ENCODE measurements around the gene HLA-E. TPM values are rescaled to one million over a fixed set of nuclear protein-coding genes. Genes with fewer than 3 reads are reported as not detected.

HLA-E gene
- total and polyA plus RNA-seq, 2 of the 13 experiments (the other 11 are each of a cell fraction or from before 2014, with no cell fraction given) = 45.2 to 90.4 TPM

DNA sequence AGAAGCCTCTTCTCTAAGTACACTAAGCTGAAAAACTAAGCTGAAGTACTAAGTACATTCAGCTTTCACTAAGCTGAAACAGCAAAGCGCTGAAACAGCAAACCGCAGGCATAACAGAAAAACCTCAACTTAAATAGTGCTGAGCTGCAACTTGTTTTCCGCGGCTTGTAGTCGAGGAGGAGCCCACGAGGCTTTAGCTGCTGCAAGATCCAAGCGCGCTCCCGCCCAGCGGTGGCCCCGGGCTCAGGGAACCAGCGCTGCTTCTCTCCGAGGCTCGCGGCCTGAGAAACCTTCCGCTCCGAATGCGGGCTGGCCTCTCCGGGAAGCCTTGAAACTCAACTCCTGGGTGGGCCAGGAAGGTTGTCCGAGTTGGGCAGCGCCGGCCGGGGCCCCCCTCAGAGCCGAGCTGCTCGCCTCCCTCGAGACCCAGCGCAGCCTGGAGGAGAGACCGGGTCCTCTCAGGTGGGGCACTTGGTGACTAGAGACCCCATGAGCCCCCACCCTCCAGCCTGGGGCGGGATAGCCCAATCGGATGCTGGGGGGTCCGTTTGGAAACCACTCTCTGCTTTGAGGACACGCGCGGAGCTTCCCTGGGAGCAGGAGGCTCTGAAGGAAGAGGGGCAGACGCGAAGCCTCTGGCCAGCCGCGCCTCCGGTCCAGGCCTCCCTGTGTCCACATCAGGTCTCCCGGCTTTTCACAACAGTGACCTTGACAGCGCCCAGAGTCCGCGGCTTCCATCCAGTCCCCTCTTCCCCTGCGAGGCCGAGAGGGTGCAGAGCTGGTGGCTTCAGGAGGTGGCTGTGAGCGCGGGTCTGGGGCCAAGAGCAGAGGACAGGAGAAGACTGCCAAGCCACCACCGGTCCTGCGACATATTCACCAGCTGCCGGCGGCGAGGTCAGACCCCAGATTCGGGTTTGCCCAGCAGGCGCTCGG lies 38.1 kb upstream of the HLA-E start (continued):
- TF ChIP-seq, protein P1, sequence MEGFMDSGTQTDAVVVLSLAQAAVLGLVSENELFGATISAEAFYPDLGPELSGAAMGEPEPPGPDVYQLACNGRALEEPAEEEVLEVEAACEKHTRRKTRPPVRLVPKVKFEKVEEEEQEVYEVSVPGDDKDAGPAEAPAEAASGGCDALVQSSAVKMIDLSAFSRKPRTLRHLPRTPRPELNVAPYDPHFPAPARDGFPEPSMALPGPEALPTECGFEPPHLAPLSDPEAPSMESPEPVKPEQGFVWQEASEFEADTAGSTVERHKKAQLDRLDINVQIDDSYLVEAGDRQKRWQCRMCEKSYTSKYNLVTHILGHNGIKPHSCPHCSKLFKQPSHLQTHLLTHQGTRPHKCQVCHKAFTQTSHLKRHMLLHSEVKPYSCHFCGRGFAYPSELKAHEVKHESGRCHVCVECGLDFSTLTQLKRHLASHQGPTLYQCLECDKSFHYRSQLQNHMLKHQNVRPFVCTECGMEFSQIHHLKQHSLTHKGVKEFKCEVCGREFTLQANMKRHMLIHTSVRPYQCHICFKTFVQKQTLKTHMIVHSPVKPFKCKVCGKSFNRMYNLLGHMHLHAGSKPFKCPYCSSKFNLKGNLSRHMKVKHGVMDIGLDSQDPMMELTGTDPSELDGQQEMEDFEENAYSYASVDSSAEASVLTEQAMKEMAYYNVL (CRISPR knock-in tag; IDR thresholded peaks at IDR 0.05; ENCODE audit: borderline replicate concordance) = peak; percentile 16; the same call in 1 of the 2 replicates
- TF ChIP-seq CEBPB (IDR thresholded peaks at IDR 0.05; ENCODE audit: borderline replicate concordance, low read depth, low read length) (0 out of 2 replicates have a peak, but pooled peaks have one; percentile 3), KDM5B (CRISPR knock-in tag; IDR thresholded peaks at IDR 0.05; ENCODE audit: borderline replicate concordance) (peak; percentile 44; the same call in 1 of the 2 replicates), BHLHE40 (IDR thresholded peaks at IDR 0.05; ENCODE audit: low read length) (no peak), MTF2 (CRISPR knock-in tag; IDR thresholded peaks at IDR 0.05; ENCODE audit: borderline replicate concordance) (peak; percentile 59; the same call in 1 of the 2 replicates), BCL6 (CRISPR knock-in tag; IDR thresholded peaks at IDR 0.05) (peak; percentile 62; the same call in 1 of the 2 replicates), ZMYM2 (CRISPR knock-in tag; IDR thresholded peaks at IDR 0.05) (0 out of 2 replicates have a peak, but pooled peaks have one; percentile 29), EED (CRISPR knock-in tag; IDR thresholded peaks at IDR 0.05) (peak; percentile 25; the same call in 1 of the 2 replicates), ZNF883 (CRISPR knock-in tag; IDR thresholded peaks at IDR 0.05; ENCODE audit: not compliant biosample characterization) (no peak), HDAC2 (CRISPR knock-in tag; IDR thresholded peaks at IDR 0.05) (peak; percentile 26; the same call in 1 of the 2 replicates), IKZF1 (IDR thresholded peaks at IDR 0.05) (no peak), ZNF782 (CRISPR knock-in tag; IDR thresholded peaks at IDR 0.05; ENCODE audit: borderline replicate concordance) (no peak), MEF2D (CRISPR knock-in tag; IDR thresholded peaks at IDR 0.05) (0 out of 2 replicates have a peak, but pooled peaks have one; percentile 46), RXRA (CRISPR knock-in tag; IDR thresholded peaks at IDR 0.05) (peak; percentile 11; the same call in 1 of the 2 replicates), SP140L (CRISPR knock-in tag; IDR thresholded peaks at IDR 0.05; ENCODE audit: borderline replicate concordance) (no peak), ZNF614 (CRISPR knock-in tag; IDR thresholded peaks at IDR 0.05; ENCODE audit: borderline replicate concordance) (peak; percentile 7; the same call in 1 of the 2 replicates), HNRNPLL (IDR thresholded peaks at IDR 0.05; ENCODE audit: low read depth, low read length, poor library complexity, severe bottlenecking) (peak; percentile 17), NFKB2 (CRISPR knock-in tag; IDR thresholded peaks at IDR 0.05; ENCODE audit: borderline replicate concordance) (peak; percentile 30; the same call in 1 of the 2 replicates)
- TF ChIP-seq, protein P2, sequence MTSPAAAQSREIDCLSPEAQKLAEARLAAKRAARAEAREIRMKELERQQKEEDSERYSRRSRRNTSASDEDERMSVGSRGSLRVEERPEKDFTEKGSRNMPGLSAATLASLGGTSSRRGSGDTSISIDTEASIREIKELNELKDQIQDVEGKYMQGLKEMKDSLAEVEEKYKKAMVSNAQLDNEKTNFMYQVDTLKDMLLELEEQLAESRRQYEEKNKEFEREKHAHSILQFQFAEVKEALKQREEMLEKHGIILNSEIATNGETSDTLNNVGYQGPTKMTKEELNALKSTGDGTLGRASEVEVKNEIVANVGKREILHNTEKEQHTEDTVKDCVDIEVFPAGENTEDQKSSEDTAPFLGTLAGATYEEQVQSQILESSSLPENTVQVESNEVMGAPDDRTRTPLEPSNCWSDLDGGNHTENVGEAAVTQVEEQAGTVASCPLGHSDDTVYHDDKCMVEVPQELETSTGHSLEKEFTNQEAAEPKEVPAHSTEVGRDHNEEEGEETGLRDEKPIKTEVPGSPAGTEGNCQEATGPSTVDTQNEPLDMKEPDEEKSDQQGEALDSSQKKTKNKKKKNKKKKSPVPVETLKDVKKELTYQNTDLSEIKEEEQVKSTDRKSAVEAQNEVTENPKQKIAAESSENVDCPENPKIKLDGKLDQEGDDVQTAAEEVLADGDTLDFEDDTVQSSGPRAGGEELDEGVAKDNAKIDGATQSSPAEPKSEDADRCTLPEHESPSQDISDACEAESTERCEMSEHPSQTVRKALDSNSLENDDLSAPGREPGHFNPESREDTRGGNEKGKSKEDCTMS (CRISPR knock-in tag; conservative IDR thresholded peaks at IDR 0.05) = no peak
- TF ChIP-seq, protein P3, sequence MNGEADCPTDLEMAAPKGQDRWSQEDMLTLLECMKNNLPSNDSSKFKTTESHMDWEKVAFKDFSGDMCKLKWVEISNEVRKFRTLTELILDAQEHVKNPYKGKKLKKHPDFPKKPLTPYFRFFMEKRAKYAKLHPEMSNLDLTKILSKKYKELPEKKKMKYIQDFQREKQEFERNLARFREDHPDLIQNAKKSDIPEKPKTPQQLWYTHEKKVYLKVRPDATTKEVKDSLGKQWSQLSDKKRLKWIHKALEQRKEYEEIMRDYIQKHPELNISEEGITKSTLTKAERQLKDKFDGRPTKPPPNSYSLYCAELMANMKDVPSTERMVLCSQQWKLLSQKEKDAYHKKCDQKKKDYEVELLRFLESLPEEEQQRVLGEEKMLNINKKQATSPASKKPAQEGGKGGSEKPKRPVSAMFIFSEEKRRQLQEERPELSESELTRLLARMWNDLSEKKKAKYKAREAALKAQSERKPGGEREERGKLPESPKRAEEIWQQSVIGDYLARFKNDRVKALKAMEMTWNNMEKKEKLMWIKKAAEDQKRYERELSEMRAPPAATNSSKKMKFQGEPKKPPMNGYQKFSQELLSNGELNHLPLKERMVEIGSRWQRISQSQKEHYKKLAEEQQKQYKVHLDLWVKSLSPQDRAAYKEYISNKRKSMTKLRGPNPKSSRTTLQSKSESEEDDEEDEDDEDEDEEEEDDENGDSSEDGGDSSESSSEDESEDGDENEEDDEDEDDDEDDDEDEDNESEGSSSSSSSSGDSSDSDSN (CRISPR knock-in tag; IDR thresholded peaks at IDR 0.05) = peak; percentile 88
